NCI-H510A (cell line): ENCODE results near the gene NRG2.

Experiments used
- DNase-seq: peaks from one replicate; lab custom pipeline; 2025; lab: John Stamatoyannopoulos, UW

The NRG2 gene

DNA sequence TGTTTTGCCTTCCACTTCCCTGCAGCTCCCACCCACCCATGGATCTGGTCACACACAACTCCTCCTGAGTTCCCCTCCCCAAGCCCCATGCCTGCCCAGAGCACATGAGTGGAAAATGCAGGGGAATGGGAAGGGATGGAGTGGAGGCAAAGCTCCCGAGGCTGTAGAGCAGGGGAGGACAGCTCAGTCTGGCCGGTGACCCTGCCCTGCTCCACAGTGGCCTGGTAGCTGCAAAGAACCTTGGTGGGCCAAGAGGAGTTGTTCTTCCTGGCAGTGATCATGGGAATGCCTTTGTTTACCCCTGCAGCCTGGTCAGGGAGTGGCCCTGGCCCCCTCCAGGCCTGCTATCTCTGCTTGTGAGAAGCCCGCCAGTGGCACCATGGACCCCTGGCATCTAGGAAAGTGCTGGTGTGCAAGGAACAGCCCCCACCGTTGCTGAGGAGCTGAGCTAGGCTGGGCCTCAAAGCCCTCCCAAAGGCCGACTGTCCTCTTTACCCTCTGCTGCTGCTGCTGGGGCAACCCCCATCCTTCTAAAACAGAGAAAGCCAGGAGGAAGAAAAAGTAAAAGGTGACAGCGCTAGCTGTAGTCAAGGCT lies 187.1 kb downstream of the NRG2 start:
- DNase-seq = no peak

DNA sequence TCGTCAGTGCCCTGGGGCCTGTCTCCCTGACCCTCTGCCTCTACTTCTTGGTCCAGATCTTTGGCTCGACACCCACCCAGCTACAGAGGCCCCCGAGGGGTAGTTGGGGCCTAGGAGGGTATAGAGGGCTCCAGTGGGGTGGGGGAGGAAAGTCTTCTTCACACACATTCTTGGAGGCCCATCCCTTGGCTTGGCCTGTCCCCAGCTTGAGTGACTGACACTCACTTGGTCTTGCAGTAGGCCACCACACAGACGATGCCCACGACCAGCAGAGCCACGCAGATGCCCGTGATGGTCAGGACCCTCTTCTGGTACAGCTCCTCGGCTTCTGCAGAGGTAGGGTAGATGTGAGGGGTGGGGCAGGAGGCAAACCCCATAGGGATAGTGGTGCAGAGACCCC lies 187.6 kb downstream of the NRG2 start:
- DNase-seq = no peak

- no peak for DNase-seq
Observed at GRCh38 chr5:139854953-139855352, 188.1 kb downstream of the NRG2 start.

DNA sequence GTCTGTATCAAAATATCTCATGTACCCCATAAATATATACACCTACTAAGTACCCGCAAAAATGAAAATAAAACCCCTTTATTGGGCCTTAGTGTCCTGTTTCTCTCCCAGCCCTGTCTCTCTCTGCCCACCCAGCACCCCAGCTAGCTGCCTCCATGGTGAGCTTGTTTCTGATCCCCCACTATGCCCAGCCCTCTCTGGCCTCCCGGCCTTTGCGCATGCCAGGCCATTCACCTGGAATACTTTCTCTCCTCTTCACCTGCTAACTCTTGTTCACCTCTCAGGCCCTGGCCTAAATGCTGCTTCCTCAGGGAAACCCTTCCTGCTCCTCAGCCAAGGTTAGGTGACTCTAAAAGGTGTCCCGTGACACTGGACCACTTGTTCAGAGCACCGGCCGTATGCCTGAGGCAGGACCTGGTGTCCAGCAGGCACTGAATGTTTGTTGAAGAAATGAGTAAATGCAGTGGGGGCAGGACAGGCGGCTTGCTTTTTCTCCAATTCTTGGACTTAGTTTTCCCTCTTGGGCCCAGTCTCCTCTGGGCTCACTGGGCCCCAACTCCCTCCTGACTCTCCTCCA lies 189.0 kb downstream of the NRG2 start:
- DNase-seq = no peak

DNA sequence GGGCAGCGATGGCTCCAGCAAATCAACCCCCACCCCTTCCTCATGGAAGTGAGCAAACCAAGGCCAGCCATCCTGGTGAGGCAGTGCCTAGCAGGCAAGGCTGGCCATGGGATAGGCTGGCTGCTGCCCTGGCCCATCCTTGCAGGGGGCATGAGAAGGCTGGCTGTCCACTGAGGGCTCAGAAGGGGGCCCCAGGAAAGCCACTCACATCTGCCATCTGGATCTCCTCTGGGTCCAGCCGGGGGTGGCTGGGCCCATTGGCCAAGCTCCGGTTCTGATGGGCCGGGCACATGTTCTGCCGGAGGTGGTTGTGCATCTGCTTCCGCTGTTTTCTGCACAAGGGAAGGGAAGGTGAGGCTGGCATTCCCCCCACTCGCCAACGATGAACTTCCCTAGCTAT lies 190.4 kb downstream of the NRG2 start:
- DNase-seq = no peak

DNA sequence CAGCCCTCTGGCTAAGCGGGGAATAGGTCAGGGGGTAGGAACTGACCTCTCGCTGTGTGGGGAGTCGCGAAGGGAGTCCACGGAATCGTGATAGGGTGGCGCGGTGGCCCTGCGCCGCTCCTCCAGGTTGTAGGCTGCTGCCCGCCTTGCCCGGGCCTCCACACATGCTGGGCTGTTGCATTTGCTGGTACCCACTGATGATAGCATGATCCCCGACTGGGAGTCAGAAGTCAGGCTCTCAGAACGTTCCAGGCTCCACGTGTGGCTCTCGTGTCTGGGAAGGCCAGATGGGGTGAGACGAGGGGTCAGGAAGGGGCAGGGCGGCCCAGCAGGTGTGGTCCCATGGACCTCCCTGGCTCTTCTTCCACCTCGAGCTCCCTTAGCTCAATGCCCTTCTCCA lies 191.5 kb downstream of the NRG2 start:
- no peak for DNase-seq

DNA sequence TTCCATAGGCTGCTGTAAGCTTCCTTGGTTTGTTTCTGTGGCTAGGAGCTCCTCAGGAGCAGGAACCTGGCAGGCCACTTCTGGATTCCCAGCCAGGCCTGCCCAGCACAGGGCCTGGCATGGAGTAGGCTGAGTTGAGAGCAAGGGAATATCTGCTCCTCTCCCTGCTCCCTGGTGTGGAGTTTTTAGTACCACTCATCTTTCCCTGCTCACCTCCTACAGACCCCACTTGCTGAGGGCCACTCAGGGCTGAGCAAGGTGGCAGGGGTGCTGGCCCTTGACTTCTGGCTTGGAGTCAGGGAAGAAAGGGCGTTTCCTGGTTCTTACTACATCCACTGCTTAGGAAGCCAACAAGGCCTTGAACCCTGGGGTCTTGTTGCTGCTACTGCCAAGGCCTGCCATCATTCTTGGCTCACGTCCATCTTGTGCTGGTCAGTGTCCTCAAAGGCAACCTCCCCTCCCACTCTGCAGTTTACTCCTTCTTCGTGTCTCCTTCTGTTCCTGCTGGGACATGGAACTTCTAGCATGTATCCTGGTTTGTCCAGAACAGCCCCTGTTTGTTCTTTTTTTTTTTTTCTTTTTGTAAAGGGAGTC lies 192.6 kb downstream of the NRG2 start:
- no peak for DNase-seq

DNA sequence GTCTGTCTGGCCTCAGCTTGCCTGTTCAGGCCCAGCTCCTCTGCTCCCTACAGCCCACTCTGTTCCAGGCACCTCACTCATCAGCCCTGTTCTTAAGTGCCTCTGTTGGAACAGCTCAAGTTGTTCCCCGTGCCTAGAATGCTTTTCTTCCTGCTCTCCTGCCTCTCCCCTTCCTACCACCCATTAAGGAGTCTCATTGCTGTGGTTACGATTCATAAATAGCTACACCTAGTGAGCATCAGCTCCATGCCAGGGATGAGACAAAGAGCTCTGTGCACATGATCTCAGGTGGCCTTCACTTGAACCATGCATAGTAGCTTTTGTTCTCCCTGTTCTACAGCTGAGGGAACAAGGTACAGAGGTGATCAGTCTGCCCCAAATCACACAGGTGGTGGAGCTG lies 193.2 kb downstream of the NRG2 start:
- no peak for DNase-seq

DNA sequence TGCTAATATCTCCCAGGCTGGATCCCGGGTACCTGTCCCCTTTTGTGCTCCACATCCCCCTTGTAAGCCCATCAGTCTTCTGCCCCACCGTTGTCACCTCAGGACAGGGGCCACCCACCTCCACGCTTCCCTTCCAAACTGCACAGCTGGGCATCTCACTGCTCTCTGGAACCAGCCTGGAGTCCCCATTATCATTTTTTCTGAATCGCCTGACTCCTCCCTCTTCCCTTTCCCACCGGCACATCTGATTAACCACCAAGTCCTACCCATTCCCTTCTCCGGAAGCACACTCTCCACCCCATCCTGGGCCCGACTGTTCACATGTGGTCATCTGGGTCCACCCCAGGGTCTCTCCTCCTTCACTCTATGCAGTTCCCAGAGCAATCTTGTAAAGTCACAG lies 193.6 kb downstream of the NRG2 start:
- DNase-seq = no peak

DNA sequence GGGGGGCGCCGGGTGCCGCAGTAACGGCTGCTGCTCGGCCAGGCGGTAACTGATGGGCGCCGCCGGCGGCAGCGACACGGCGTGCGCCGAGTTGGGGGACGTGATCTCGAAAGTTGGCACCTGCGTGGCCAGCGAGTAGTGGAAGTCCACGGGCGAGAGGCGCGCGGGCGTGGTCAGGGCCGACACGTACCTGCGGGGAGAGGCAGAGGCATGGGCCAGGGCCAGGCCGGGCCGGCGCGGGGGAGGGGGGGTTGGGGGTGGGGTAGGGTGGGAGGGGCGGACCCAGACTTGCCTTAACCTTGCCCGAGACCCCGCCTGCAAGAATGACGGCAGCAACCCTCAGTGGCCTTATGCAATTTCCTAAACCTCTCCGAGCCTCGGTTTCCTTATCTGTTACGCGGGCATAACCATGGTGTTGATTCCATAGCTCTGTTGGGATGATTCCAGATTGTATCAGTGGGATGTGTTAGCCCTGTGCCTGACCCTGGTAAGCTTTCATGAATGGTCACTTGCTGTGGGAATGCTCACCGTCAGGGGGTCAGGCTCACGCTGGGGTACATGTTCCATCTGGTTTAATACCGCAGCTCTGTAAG lies 194.5 kb downstream of the NRG2 start:
- DNase-seq = no peak

GRCh38 chr5:139847790-139848507 lies 195.2 kb downstream of the NRG2 start:
- peak; percentile 21 for DNase-seq

DNA sequence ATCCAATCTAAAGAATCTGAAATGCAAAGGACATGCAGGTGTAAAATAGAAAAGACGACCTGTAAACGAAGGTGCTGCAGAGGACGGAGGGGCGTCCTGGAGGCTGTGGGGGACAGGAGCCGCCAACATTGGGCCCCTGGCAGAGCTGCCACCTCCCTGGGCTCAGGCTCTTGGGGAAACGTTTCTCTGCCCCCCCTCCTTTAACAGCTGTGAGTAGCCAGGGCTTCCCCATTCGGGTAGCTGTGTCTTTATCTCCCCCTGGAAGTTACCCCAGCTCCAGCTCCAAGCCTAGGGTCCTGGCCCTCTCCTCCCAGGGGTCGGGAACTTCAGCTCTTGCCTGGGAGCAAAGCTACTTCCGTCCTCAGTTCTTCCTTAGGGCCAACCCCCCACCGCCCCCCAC lies 196.0 kb downstream of the NRG2 start:
- DNase-seq = no peak

- no peak for DNase-seq
Observed at GRCh38 chr5:139845846-139846681, 197.0 kb downstream of the NRG2 start.

DNA sequence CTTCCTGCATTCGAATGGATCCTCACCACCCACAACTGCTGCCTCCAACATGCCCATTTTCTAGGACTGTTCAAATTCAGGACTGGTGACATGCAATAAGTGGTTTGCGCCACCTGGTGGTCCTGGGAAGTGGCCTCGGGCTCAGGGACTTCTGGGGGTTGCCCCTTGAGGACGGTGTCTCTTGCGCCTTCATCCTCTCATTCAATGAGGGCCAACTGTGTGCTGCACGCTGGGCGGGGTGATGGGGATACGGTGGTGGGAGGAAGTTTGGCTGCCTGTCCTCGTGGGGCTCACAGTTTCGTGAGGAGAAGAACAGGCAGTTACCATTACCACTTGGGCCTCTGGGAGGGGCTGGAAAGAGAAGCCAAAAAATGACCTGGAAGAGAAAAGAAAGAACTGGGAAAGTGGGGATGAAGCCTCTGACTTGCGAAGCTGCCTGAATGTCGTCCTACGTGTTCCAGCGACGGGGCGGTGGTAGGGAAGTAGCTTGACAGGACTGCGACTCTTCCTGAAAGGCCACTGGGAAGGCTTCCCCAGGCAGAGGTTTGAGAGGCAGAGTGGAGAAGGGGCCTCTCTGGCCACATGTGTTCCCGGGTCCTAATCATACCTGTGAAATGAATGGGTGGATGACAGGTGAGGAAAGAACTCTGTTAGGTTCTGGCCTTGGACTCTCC lies 198.5 kb downstream of the NRG2 start:
- DNase-seq = no peak

- DNase-seq = no peak
Observed at GRCh38 chr5:139843991-139844390, 199.1 kb downstream of the NRG2 start.

DNA sequence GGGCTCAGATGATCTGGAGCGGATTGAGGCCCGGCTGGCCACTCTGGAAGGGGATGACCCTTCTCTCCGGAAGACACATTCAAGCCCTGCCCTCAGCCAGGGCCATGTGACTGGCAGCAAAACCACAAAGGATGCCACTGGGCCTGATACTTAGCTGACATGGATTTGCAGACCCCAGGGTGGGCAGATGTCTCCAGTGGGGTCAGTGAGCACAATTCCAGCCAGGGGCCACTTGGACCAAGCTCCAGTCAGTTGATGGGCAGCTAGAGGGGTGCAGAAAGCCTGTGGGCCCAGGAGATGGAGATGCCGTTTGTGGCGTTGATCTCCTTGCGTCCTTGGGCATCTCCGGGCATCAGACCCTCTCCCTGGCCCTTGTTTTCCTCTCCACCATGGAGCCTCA lies 200.8 kb downstream of the NRG2 start:
- no peak for DNase-seq

DNA sequence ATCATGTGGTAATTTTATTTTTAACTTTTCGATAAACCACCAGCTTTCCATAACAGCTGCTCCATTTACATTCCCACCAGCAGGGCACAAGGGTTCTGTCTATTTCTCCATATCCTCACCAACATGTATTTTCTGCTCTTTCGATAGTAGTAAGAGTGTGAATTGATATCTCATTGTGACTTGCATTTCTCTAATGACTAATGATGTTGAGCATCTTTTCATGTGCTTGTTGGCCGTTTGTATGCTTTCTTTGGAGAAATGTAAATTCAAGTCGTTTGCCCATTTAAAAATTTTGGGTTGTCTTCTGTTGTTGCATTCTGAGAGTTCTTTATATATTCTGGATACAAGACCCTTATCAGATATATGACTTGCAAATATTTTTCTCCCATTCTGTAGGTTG lies 201.6 kb downstream of the NRG2 start:
- DNase-seq = no peak

DNA sequence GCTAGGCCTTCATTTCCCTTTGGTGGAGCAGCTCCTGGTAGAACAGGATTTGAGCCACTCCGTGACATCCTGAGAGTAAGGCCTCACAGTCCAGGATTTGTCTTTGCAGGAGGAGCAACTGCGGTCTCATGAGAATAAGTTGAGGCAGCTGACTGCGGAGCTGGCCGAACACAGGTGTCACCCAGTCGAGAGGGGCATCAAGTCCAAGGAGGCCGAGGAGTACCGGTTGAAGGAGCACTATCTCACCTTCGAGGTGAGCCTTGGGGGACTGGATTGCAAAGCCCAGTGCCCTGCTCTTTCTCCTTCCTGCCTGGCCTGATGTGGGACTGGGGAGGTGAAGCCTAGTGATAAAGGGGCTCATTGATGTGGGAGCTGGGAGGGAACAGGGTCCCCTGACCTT lies 203.2 kb downstream of the NRG2 start:
- DNase-seq = no peak

DNA sequence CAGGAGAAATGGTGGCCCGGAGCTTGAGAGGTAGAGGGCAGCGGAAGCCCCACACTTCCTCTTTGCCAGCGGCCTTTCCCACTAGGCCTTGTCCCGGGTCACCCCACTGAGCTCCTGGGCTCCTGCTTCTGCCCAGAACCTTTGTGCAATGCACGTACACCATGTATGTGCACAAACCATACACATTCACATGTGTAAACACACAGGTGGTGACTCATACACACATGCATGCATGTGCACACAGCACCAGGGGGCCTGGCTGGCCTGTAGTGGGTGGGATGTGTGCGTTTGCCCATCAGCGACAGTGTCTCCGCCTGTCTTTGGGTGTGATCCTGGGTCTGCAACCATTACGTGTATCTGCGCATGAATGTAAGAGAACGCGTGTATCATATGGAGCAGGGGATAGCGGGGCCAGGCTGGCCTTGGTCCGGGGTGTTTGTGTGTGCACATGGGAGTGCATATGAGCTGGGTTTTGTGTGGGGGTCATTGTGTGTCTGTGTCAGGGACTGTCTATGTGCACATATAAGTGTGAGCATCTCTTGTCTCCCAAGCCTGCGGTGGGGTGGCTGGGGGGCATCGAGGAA lies 203.8 kb downstream of the NRG2 start:
- DNase-seq = no peak

GRCh38 chr5:139838381-139839197 lies 204.5 kb downstream of the NRG2 start:
- no peak for DNase-seq
